KOPT-K1 (cell line): Measurements from ENCODE around the gene RUNX3.

ENCODE experiments used
- H3K27ac ChIP-seq: fragments of 200-600 bp; sonication (generic); 2 replicates; pipeline ENCODE4 v1.5.1; 2016; ENCODE audit warnings: antibody characterized with exemption, mild to moderate bottlenecking, low read depth, low read length; ENCODE audit not compliant: poor library complexity, severe bottlenecking
- H3K36me3 ChIP-seq: fragments of 200-600 bp; sonication (generic); 2 replicates; pipeline ENCODE4 v1.5.1; 2017; ENCODE audit warnings: antibody characterized with exemption, mild to moderate bottlenecking, low read length, moderate library complexity; ENCODE audit not compliant: insufficient read depth
- H3K9me3 ChIP-seq: fragments of 200-600 bp; sonication (generic); 2 replicates; pipeline ENCODE4 v1.5.1; 2017; ENCODE audit warnings: antibody characterized with exemption, low read length, mild to moderate bottlenecking; ENCODE audit not compliant: insufficient read depth, poor library complexity, severe bottlenecking

Gene RUNX3

DNA sequence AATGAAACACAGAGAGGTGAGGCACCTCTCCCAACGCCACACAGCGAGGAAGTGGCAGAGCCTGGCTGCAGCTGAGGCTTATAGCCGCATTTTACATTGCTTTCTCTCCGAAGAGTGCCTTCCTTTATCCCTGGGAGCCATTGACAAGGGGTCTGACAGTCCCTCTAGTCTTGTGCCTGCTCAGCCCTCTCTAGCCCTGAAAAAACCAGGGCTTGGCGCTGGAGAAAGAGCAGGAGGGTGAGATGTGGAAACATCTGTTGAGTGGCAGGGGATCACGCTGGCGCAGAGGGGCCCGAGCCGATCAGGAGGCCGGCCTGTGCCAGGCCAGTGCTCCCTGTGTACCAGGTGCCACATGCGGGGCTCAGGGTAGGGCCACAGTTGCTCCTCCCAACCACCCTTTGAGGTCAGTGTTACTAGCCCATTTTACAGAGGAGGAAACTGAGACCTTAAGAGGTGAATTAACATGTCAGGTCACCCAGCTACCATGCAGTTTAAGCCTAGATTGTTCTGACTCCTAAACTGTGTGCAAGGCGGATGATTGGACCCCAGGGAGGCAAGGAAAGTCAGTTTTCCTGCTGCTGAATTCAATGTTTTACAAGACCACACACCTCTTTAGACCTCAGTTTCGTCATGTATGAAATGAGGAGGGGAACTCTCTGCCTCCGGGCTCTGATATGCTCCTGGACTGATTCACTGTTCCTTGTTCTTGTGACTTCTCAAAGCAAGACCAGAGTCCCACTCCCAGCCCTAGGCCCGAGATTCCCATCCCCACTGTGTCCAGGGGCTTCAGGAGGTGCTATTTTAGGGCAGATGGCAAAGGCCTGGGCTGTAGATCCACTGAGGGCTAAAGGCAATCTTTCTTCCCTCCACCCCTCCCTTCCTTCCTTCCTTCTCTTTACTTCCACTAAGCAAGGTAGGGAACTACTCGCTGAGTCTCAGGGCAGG is 28.0 kb upstream of the RUNX3 start:
- no peak overlapping the region for H3K27ac ChIP-seq
- peaks cover 36% of the 10 kb centered on the region; the same call in 1 of the 2 replicates for H3K36me3 ChIP-seq
- no peaks in the 10 kb centered on the region for H3K9me3 ChIP-seq

DNA sequence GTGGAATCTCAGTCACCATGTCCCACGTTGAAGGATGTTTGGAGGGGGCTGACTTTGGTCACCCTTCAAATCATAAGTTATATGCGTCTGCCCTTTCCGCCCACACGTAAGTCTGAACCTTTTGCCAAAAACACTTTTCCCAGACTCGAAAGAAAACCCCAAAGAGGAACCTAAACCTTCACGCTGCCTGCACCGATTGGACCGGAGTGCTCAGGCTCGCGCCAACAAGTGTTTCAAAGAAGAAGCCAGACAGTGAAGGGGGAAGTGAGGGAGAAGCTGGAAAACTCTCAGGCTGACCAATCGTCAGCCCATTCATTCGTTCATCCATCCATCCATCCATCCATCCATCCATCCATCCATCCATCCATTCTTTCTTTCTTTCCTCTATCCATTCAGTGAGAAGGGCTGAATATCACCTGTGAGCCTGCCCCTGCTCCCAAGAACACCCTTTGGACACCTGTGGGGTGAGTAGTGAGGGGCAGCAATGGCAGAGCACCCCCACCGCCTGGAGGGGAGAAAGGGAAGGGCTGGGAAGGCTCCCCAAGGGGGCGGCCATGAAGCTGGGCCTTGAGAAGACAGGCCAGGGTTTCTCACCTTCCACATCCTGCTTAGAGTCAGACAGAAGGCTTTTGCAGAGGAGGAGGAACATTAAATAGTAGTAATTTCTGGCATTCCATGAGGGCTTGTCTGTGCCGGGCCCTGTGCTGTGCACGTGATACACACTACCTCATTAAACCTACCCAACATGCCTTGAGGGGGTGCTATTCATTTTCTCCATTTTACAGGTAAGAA is 27.1 kb upstream of the RUNX3 start:
- Histone ChIP-seq H3K9me3 (no peaks in the 10 kb centered on the region), H3K27ac (no peak overlapping the region), H3K36me3 (peaks cover 36% of the 10 kb centered on the region; the same call in 1 of the 2 replicates)

DNA sequence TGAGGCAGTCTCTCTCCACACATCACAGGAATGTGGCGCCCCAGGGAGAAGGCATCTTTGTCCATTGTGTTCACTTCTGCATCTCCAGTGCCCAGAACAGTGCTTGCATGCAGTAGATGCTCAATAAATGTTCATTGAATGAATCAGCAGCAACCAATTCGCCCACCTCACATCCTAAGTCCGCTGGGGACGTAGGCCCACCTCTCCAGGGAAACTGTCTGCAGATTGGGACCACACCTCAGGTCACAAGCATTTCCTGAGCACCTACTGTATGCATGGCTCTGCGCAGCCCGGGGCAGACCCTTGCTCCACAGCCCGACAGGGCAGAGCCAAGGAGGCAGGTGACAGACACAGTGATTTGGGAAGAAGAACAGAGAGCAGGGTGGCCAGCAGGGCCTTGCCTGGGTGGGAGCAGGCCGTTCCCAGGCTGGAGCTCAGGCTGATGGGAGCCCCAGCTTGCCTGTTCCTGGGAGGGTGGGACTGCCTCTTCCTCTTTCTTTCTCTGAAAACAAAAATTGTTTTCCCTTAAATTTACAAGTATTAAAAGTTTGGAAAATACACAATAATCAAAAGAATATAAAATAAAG is 25.8 kb upstream of the RUNX3 start:
- peaks cover 29% of the 10 kb centered on the region; the same call in 1 of the 2 replicates for H3K36me3 ChIP-seq
- H3K9me3 ChIP-seq, result no peaks in the 10 kb centered on the region
- H3K27ac ChIP-seq, result peak overlapping the region; percentile 64

DNA sequence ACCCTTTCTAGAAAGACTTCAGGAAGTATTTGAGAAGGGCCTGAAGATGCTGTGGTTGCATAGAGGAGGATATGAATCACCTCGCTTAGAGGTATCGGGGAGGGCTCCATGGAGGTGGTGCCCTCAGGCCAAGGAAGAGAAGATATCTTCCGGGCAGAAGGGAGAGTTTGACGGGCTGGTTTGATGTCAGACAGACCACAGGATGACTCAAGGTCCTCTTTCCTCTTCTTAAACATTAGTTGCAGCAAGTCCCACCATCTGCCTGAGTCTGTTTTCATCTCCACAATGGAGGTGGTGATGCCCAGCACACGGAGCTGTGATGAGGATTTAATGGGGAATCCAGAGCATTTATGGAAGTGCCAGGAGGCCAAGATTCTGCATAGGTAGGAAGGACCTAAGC is 25.1 kb upstream of the RUNX3 start:
- Histone ChIP-seq H3K36me3 (peaks cover 31% of the 10 kb centered on the region; the same call in 1 of the 2 replicates), H3K9me3 (no peaks in the 10 kb centered on the region), H3K27ac (peak overlapping the region; percentile 64)

DNA sequence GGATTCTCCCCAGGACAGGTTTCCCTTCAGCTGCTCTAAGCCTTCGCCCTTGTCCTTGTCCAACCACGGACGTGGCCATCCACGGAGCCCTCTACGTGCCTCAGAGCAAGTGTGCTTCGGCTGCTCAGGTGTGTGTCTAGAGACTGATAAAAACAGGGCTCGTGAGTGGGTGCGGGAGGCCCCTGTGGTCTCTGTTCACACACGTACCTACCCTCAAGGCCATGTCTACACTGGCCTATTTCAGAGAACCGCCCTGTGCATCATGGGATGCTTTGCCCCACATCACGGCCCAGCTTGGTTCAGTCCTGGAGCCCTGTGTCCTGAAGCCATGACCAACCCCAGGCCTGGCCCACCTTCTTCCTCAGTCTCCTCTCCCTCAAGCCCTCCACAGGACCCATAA is 24.6 kb upstream of the RUNX3 start:
- peak overlapping the region; percentile 64 for H3K27ac ChIP-seq
- no peaks in the 10 kb centered on the region for H3K9me3 ChIP-seq
- peaks cover 31% of the 10 kb centered on the region; the same call in 1 of the 2 replicates for H3K36me3 ChIP-seq

DNA sequence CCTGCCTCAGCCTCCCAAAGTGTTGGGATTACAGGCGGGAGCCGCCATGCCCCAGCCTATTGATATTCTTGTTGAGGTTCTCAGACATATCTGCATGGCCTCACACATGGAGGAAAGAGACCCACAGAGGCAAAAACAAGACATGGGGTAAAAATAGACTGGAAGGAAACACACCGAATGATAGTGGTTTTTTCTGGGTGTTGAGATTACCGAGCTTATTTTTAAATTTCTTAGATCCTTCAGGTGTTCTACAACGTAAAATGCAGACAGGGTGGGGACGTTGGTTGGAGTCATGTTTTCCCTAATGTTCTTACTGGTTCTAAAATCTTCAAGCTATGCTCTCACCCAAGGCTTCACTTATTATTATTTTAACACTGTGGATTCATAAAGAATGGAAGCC is 23.9 kb upstream of the RUNX3 start:
- H3K9me3 ChIP-seq, result no peaks in the 10 kb centered on the region
- H3K36me3 ChIP-seq, result peaks cover 31% of the 10 kb centered on the region; the same call in 1 of the 2 replicates
- peak overlapping the region; percentile 64 for H3K27ac ChIP-seq

DNA sequence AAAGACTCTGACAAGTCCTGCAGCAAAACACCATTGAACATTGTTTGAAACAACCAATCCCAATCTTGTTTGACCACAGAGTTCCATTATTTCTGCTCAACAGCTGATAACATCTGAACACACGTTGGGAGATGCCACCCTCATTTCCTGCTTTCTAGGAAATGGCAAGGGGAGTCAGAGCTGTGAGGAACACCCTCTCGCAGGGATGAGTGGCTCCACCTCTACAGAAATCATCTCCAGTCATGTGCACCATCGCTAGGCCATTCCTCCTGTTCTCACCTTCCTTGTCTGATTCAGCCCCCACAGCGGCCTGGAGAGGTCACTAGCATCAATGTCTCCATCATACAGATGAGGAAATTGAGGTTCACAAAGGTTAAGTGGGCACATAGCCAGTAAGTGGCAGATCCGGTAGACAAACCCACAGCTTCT is 22.4 kb upstream of the RUNX3 start:
- peak overlapping the region; percentile 42 for H3K27ac ChIP-seq
- H3K9me3 ChIP-seq, result no peaks in the 10 kb centered on the region
- H3K36me3 ChIP-seq, result peaks cover 31% of the 10 kb centered on the region; the same call in 1 of the 2 replicates

DNA sequence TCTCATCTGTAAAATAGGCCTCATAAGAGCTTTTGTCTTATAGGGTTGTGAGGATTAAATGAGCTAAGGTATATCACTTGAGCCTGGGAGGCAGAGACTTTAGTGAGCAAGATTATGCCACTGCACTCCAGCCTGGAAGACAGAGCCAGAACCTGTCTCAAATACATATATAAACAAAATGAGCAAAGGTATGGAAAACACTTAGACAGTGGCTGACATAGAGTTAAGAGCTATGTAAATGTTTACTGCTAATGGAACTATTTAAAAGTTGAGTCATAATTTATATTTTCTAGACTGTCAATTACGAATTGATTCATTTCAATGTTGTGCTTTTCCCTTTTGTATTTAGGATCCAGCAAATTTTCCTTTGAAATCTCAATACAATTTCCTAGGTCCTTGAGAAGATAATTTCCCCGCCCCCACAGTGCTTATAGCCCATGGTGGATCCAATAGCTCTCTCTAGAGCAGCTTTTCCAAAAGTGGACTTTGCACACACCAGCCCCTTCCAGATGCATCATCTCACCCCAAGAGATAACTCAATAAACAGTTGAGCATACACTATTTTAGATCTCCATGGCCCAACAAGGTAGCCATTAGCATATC is 21.8 kb upstream of the RUNX3 start:
- Histone ChIP-seq H3K9me3 (no peaks in the 10 kb centered on the region), H3K36me3 (peaks cover 26% of the 10 kb centered on the region; the same call in 1 of the 2 replicates), H3K27ac (peak overlapping the region; percentile 42)

DNA sequence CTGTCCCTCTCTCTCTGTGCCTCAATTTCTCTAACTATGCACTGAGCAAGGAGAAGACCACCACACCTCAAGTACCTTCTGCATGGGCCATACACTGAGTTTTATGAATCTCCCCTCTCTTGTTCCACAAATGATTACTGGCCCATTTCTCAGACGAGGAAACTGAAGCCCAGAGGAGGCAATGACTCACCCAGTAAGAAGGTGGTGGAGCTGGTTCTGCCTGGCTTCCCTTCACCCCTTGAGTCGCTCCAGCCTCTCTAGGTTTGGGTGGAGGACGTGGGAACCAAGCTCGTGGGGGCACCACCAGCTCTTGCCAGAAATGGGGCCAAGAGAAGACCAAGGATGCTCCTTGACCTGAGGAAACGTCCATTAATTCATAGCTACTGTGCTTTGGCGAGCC is 21.3 kb upstream of the RUNX3 start:
- Histone ChIP-seq H3K27ac (peak overlapping the region; percentile 42), H3K9me3 (no peaks in the 10 kb centered on the region)

DNA sequence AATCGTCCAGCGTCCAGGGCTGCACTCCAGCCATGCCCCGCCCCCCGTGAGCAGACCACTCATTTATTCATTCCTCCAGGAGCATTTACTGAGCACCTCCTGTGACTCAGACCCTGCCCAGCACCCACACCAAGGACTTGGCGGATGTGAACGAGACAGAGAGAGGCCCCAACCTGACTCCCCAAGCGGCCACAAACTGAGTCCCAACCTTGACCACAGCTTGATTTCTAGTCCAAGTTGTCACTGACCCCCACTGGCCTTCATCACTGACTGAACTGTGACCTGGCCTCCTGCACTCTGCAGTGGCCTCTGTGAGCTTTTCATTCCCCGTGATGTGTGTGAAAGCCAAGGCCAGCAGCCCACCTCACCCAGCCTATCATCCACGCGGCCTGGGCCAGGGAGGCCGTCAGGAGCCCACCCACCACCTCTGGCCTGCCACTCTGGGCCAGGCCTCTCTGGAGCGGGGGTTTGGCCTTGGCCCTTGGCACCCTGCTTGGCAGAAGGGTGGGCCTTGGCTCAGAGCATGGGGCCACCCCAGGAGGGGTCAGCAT is 19.3 kb upstream of the RUNX3 start:
- H3K36me3 ChIP-seq, result peaks cover 10% of the 10 kb centered on the region
- H3K27ac ChIP-seq, result peak overlapping the region; percentile 52
- no peaks in the 10 kb centered on the region for H3K9me3 ChIP-seq

More for the DNA sequence above, 21.3 kb upstream of the RUNX3 start:
- H3K36me3 ChIP-seq, result peaks cover 23% of the 10 kb centered on the region; the same call in 1 of the 2 replicates

DNA sequence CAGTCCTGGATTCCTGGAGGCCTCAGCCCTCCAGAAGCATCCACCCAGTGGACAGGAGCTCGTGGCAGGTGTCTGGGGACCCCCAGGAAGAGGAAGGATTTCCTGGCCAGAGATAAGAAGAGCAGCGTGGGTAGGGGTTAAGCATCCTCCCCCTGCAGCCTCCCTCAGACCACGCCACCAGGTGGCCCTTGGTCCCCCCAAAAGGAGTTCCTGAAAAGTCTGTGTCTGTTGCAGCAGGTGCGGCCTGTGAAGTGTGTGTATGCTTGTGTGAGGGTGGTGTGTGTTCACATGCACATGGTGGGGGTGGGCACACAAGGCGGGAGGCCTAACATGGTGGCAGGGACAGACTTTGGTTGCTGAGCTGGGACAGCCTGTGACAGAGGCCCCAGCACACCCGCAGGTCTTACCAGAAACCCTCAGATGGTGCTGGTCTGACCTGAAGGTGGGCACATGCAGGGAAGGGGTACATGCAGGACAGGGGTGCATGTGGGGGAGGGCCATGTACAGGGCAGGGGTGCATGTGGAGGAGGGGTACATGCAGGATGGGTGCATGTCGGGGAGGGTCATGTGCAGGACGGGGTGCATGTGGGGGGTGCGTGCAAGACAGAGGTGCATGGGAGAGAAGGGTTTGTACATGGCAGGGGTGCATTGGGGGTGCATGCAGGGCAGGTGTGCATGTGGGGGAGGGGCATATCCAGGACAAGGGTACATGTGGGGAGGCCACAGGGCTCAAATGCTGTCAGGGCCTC is 18.2 kb upstream of the RUNX3 start:
- peak overlapping the region; percentile 52 for H3K27ac ChIP-seq

DNA sequence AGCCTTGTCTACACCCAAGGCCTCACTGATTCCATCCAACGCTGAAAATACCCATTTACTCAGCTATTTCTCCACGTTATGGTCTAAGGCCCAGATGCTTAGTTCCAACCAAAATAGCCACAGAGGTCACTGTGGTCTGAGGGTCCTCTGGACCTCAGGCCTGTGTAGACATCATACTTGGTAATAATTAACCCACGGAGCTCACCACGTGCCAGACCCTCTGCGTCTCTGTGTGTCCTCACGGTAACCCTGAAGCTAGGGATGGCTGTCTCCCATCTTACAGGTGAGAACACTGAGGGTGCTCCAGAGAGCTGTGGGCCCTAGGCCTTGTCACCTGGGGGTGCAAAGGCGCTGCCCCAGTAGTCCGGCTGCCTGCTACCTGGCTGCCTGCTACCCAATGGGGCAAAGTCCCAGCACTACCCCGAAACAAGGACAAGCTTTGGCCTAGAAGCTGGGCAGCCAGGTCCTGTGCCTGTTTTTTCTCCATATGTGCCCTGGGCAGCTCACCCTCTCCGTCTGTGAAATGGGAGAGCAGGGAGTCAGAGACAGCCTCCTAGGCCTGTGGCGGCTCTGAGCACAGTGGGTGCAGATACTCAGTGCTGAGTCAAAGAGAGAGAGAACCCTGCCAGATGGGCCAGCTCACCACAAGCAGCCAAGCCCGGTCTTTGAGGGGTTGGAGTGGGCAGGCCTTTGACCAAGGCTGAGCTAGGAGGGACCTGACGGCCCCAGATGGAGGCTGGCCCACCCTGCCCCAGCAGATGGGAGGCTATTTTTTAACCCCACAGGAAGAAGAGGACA is 17.0 kb upstream of the RUNX3 start:
- H3K9me3 ChIP-seq, result no peaks in the 10 kb centered on the region
- peaks cover 26% of the 10 kb centered on the region for H3K36me3 ChIP-seq
- H3K27ac ChIP-seq, result no peak overlapping the region

More for the DNA sequence above, 18.2 kb upstream of the RUNX3 start:
- Histone ChIP-seq H3K36me3 (peaks cover 21% of the 10 kb centered on the region), H3K9me3 (no peaks in the 10 kb centered on the region)
